GM18951 (cell line): ENCODE results near the gene TNIP2.

Experiments used
- POLR2A ChIP-seq: IDR thresholded peaks from 4 replicates; pipeline ENCODE4 v1.6.1; 2011; ENCODE audit warnings: mild to moderate bottlenecking; ENCODE audit not compliant: insufficient read length, insufficient read depth; ENCODE audit errors: extremely low read depth
- in situ Hi-C: fragments of 300-500 bp; cut with MboI; formaldehyde crosslinking; loops from one replicate; pipeline ENCODE4 v1.12.0; 2022; ENCODE audit warnings: low sequenced_read_pairs, mixed read lengths, inconsistent platforms; ENCODE audit not compliant: unreplicated experiment

Gene TNIP2

DNA sequence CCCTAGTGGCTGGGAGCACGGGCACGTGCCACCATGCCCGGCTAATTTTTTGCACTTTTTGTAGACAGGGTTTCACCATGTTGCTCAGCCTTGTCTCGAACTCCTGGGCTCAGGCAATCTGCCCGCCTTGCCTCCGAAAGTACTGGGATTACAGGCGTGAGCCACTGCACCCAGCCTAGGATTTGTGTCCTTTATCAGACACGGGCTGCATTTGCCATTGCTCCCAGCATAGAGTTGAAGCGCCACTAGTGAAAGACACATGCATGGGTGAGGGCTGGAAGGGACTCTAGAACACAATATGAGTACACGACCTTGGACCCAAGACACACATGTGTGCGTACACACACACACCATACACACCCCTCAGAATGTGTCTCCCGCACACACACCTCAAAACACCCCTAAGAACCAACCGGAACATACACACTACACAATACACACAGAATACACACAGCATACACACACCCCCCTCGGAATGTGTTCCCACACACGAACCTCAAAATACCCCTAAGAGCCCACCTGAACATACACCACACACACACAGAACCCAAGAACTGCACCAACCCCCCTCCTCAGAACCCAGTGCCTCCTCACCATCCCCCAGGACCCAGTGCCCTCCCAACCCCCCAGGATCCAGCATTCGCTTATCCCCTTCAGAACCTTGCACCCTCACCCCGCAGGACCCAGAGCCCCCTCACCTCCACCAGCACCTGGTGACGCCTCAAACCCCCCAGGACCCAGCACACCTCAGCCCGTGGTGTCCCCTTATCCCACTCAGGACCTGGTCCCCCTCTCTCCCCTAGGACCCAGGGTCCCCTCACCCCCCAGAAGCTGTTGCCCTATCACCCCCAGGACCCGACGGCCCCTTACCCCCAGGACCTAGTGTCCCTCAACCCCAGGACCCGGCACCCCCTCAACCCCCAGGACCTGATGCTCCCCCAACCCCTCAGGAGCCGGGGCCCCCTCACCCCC, 1.0 kb downstream of the TNIP2 start:
- TF ChIP-seq POLR2A = no peak
- in situ Hi-C loops = no loop called here

DNA sequence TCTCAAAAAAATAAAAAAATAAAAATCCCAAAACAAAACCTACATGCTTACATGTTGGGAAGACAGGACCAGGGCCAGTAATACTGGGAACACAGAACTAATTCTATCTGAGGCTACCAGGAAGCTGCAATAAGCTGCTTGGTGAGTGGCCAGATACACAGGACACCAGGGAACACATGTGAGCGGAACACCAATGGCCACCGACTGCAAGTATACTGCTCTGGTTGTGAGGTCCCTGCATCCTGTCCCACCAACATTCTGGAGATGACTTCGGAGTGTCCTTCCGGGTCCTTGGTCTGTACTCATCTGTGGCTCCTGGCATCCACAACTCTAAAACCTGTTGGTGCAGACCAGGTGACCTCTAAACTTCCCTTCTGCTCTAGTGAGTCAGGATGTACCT, 2.7 kb downstream of the TNIP2 start:
- no peak for TF ChIP-seq POLR2A
- in situ Hi-C loops = no loop called here

DNA sequence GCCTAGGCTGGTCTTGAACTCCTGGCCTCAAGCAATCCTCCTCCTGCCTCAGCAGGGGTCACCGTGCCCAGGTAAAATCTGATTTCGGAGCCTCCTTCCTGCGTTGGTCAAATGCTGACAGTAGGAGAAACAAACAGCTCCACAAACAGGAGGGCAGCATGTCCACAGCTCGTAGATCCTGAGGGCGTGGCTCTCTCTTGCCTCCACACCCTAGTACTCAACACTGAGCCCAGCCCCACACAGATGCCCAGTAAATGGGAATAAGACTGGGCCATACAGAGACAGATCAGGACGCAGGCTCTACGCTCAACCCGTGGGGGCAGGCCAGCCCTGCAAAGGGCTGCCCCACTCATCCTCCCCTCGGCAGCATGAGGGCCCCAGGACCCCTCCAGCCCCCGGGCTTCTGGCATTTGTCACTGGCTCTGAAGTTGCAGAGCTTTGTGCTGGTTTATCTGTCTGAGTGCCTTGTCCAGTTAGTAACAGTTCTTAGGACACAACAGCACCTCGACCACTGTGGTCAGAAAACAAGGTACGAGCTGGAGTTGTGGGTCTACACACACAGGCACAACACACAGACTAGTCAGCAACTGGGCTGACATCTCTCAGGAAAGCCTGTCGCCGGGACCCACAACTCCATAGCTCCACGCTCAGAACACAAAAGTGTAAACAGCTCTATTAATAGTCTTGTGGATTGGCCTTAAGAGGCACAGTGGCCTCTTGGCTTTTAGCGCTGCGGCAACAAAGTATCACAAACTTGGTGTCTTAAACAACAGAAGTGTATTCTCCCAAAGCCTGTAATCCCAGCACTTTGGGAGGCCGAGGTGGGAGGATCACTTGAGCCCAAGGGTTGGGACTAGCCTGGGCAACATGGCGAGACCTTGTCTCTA, 5.2 kb downstream of the TNIP2 start:
- no peak for TF ChIP-seq POLR2A
- in situ Hi-C loops = no loop called here

DNA sequence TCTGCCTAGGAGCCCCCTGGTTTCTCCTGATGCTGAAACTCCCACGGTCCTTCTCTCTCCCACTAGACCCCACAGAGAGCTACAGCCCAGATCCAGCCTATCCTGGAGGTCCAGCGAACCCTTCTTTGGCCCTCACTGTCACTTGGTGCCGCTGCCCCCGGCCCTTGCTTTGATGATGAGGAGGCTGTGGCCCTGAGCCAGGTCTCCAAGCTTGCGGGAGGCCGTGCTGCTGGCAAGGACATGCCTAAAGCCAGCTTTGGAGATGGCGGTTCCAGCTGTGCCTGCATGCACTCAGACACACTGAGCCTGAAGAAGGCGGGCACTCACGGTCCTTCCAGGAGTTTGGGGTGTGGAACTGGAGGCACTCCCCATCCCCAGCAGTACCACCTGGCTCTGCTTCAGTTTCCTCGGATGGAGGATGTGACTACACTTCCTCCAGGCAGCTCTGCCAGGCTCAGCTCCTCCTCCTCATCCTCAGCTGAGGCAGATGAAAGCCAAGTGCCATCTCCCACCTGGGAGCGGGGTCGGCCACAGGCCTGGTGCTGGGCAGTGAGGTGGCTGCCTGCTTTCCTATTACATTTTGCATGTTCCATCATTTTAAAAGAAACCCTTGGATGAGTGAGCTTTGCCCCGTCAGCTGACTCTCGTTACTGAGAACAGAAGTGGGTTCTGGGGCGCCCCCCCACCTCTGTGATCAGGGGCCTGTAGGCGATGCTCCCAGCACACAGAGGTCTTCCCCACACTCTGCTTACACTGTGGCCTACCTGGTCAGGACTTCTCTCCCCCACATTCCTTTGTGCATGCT, 9.0 kb downstream of the TNIP2 start:
- TF ChIP-seq POLR2A = no peak
- in situ Hi-C loops = no loop called here

DNA sequence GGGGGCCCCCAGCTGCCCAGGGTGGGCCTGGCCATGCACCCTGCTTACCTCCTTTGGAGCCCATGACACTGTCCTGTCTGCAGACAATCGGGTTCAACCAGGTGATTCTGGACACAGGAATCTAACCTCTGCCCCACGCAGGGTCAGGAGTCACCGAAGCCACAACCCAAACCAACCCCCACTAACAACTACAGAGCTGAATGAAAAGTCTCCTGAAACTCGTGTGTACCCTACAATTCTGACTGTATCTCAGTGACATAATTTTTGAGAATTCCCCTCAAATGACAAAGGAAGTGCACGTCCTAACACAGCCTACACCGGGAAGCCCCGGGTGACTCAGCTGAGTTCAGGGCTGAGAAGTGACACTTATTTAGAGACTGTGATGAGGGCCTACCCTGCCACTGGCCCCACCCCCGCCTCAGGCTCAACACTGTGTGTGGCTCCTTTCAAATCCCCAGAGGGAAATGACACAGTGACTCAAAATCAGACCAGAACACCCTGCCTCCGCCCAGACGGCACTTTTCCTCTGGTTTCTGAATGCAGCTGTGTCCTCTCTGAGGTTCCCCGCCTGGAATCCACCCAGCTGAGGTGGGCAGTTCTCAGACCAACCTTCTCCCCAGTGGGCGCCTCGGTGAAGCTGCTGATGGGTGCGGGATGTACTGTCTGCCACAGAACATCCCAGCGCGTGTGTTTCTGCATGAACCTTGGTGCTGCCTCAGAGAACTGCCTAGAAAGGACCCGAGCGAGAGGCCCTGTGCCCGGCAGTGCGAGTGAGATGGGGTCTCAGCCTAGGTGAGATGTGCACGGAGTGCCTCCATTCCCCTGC, 9.9 kb downstream of the TNIP2 start:
- TF ChIP-seq POLR2A = peak; percentile 41
- in situ Hi-C loops = no loop called here

DNA sequence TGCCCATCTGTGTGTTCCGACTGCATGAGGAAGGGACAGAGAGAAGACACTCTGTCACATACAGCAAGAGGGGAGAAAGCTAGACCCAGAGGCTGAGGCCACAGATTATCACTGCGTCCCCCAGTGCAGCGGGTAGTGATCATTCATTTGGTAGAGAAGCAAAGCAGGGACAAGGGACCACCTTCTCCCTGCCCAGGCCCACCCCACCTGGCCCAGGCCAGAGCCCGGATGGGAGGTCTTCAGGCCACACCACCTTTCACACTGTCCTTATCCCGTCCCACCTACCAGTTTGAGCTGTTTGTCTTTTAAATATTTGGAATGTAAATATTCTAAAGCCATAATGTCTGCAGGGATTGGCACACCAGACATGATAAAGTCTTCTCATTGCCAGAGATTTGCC, 10.6 kb downstream of the TNIP2 start:
- TF ChIP-seq POLR2A = no peak
- in situ Hi-C loops = no loop called here

DNA sequence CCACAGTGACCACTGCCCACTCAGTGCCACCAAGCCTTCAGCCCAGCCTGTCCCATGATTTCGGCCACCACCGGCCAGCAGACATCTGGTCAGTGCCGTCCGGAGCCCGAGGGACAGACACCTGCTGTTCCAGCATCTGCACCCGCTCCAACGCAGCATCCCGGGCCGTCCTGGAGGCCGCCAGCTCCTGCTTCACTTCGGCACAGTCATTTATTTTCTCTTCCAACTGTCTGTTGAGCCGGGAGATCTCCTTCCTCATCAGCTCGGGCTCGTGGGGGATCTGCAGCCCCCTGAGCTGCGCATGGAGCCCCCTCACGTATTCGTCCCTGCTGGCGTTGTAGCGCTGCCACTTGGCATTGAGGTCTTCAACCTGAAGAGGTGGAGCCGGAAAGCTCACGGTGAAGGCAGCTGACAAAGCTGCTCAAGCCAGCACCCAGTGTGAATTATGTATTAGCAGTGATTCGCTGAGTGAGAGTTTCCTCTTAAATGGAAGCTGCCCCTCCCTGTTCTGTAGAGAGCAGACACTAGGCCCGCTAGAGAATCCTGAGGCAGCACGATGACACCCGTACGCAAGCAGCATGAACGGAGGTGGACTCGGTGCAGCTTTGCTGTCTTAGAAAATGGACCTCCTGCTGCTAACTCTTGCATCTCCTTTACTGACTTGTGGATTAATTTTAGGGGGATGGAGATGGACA, 11.4 kb downstream of the TNIP2 start:
- no peak for TF ChIP-seq POLR2A
- in situ Hi-C loops = no loop called here

DNA sequence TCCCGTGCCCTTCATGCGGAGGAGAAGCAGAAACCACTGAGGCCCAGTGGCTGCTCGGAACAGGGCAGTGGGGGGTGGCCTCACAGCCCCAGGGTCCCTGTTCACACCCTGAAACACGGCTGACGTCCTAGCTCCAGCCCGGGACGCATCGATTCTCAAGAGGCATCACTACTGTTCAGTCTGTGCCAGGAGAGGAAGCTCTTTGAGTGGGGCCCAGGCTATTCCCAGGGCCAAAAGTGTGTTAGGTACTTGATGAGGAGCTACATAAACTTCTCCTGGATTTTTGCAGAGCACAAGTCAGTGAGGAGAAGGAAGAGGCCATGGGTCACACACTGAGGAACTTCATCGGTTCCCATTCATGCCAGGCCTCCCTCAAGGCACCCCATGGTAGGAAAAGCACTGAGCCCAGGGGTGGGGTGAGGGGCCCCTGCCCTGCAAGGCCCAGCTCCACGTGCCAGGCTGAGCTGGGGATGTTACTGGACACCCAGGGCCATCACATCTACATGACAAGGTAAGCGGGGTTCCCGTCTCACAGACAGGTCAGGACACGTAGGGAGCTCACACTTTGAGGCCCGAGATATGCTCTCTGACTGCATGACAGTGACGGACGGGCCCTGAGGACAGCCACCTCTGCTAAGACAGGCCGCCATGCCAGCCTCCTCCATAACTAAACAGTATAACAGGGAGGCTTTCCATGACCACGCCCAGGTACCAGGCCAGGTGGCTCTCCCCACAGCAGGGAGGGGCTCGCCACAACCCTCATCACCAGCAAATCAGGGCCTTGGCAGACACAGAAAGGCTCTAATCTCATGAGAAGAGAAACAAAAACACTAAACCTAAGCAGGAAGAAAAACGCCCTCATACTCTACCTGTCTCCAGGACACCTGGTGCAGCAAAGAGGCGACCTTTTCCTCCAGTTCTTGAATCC, 12.4 kb downstream of the TNIP2 start:
- in situ Hi-C loops = no loop called here
- TF ChIP-seq POLR2A = no peak

DNA sequence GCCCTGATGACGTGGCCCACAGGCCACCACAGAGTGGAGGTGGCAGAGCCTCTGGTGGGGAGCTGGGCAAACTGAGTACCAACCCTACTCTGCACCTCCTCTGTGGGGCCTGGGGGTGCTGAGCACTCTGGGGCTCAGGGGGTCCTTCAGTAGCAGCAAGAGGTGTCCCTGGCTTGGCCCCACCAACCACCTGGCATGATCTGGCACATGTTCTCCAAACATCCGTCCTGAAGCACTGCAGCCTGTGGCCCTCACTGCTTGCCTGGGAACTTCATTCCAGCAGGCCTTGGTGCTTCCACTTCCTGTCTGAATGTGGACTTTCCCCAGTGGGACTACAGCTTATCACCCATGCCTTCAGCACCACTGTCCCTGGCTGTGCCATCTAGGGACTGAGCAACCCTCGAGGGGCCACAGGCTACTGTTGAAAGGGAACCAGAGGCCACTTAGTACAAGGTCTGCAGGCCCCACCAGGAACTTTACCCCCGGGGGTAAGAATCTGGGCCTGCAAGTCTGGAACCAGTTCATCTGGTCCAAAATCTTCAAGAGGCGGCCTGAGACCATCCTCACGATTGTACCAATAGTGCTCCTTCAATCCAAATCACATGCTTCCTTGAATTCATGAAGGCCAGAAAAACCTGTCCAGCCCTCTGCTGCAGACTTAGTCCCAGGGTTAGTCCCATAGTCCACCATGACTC, 13.2 kb downstream of the TNIP2 start:
- in situ Hi-C loops = no loop called here

More for the DNA sequence above, 13.2 kb downstream of the TNIP2 start:
- no peak for TF ChIP-seq POLR2A
